CD4-positive, CD25-positive, alpha-beta regulatory T cell (primary cell): ENCODE data around the gene PNPLA7. TPM values are rescaled to one million over a fixed set of nuclear protein-coding genes. Genes with fewer than 3 reads are reported as not detected.
A peak's percentile ranks its signal among the peaks of the same experiment; 100 is the strongest.

Experiments used
- ATAC-seq, 2 donors: fragments of 150-1000 bp; cut with Tn5 transposase; one replicate each; pipeline ENCODE4 v1.10.0; 2021; ENCODE audit warnings: low read depth in 2 of 2, moderate number of reproducible peaks in 2 of 2, moderate library complexity in 1 of 2
- DNase-seq, 3 donors: peaks; one replicate each; pipeline versions ENCODE4 v3.0.0 to v3.0.0-alpha.2; 2012 to 2022; ENCODE audit warnings: mixed read lengths in 1 of 3
- H3K27ac ChIP-seq: one replicate; pipeline ENCODE4 v1.7.0; 2013; ENCODE audit warnings: mild to moderate bottlenecking, low read length; ENCODE audit not compliant: insufficient read depth, poor library complexity, severe bottlenecking
- H3K27me3 ChIP-seq: one replicate; pipeline ENCODE4 v1.7.0; 2013; ENCODE audit warnings: low read length; ENCODE audit not compliant: control insufficient read depth, insufficient read depth
- H3K36me3 ChIP-seq: one replicate; pipeline ENCODE4 v1.7.0; 2013; ENCODE audit warnings: mild to moderate bottlenecking, low read length, moderate library complexity; ENCODE audit not compliant: control insufficient read depth, insufficient read depth
- H3K4me1 ChIP-seq: 2 replicates; pipeline ENCODE4 v1.7.0; 2013; ENCODE audit warnings: mild to moderate bottlenecking, low read length; ENCODE audit not compliant: insufficient read depth, control insufficient read depth, poor library complexity, severe bottlenecking
- H3K4me3 ChIP-seq: one replicate; pipeline ENCODE4 v1.7.0; 2013; ENCODE audit warnings: low read depth, mild to moderate bottlenecking, low read length, moderate library complexity
- H3K9me3 ChIP-seq, 2 experiments: 1 replicate in 1 of 2; 2 replicates in 1 of 2; pipeline ENCODE4 v1.7.0; 2013; ENCODE audit warnings: low read length in 2 of 2, mild to moderate bottlenecking in 1 of 2, moderate library complexity in 1 of 2; ENCODE audit not compliant: control insufficient read depth in 2 of 2
- H3K27ac Mint-ChIP-seq, 3 donors: one replicate each; pipeline ENCODE4 v1.8.0; 2020 to 2022; ENCODE audit warnings: mild to moderate bottlenecking in 3 of 3, mixed read lengths in 3 of 3, moderate library complexity in 2 of 3
- H3K27me3 Mint-ChIP-seq: one replicate; pipeline ENCODE4 v1.8.0; 2022; ENCODE audit warnings: mild to moderate bottlenecking, mixed read lengths
- H3K36me3 Mint-ChIP-seq: one replicate; pipeline ENCODE4 v1.8.0; 2020; ENCODE audit warnings: mixed read lengths
- H3K4me1 Mint-ChIP-seq, 4 donors: one replicate each; pipeline ENCODE4 v1.8.0; 2020 to 2022; ENCODE audit warnings: mixed read lengths in 4 of 4, mild to moderate bottlenecking in 1 of 4
- H3K4me3 Mint-ChIP-seq, 4 donors: one replicate each; pipeline ENCODE4 v1.8.0; 2020 to 2022; ENCODE audit warnings: mild to moderate bottlenecking in 4 of 4, mixed read lengths in 4 of 4, moderate library complexity in 3 of 4
- H3K9me3 Mint-ChIP-seq, 7 donors: one replicate each; pipeline ENCODE4 v1.8.0; 2020 to 2022; ENCODE audit warnings: mixed read lengths in 7 of 7, mild to moderate bottlenecking in 3 of 7, moderate library complexity in 2 of 7
- polyA plus RNA-seq, 4 donors: library from polyadenylated mRNA; unstranded; fragments of 300-500 nt; fragmentation: Illumina TruSeq; gene quantifications; one replicate each; pipeline ENCODE4 v1.2.3, GENCODE V29; 2021
- total RNA-seq: library from RNA; stranded (reverse); gene quantifications from one replicate; pipeline ENCODE4 v1.2.3, GENCODE V29; 2022

Gene PNPLA7
- total and polyA plus RNA-seq, 5 donors from 2014 or later = 1.4 to 12.4 (median 1.8) TPM

DNA sequence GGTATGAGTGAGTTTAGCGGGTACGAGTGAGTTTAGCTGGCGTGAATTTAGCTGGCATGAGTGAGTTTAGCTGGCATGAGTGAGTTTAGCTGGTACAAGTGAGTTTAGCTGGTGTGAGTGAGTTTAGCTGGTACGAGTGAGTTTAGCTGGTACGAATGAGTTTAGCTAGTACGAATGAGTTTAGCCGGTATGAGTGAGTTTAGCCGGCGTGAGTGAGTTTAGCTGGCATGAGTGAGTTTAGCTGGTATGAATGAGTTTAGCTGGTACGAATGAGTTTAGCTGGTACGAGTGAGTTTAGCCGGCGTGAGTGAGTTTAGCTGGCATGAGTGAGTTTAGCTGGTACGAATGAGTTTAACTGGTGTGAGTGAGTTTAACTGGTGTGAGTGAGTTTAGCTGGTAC, 41.0 kb downstream of the PNPLA7 start:
- H3K9me3 Mint-ChIP-seq = no peaks in the 10 kb centered on the region
- no peaks in the 10 kb centered on the region for H3K27me3 ChIP-seq
- H3K36me3 Mint-ChIP-seq = no peaks in the 10 kb centered on the region
- no peak overlapping the region for H3K4me3 ChIP-seq
- peaks cover 0 to 7% (median 2%) of the 10 kb centered on the region in 4 donors for H3K4me1 Mint-ChIP-seq
- ATAC-seq (no peak), DNase-seq (no peak)
- H3K4me1 ChIP-seq = no peaks in the 10 kb centered on the region
- H3K36me3 ChIP-seq = no peaks in the 10 kb centered on the region
- H3K27ac Mint-ChIP-seq = peak overlapping the region in 1 of 3 donors; percentile 62
- no peak overlapping the region for H3K27ac ChIP-seq
- no peaks in the 10 kb centered on the region for H3K9me3 ChIP-seq
- no peaks in the 10 kb centered on the region for H3K27me3 Mint-ChIP-seq
- no peak overlapping the region for H3K4me3 Mint-ChIP-seq

- ATAC-seq (no peak), DNase-seq (no peak)
- Mint-ChIP-seq H3K27me3 (no peaks in the 10 kb centered on the region), H3K4me3 (no peak overlapping the region), H3K27ac (no peak overlapping the region), H3K4me1 (peaks cover 0 to 6% (median 0%) of the 10 kb centered on the region in 4 donors), H3K9me3 (peaks cover 0 to 3% (median 0%) of the 10 kb centered on the region in 7 donors), H3K36me3 (no peaks in the 10 kb centered on the region)
- no peaks in the 10 kb centered on the region for H3K36me3 ChIP-seq
- no peaks in the 10 kb centered on the region for H3K9me3 ChIP-seq
- no peak overlapping the region for H3K4me3 ChIP-seq
- no peaks in the 10 kb centered on the region for H3K4me1 ChIP-seq
- no peak overlapping the region for H3K27ac ChIP-seq
- no peaks in the 10 kb centered on the region for H3K27me3 ChIP-seq
Observed at GRCh38 chr9:137506702-137507171, 43.5 kb downstream of the PNPLA7 start.

GRCh38 chr9:137506274-137506673, 43.9 kb downstream of the PNPLA7 start:
- no peak overlapping the region for H3K27ac Mint-ChIP-seq
- H3K36me3 Mint-ChIP-seq = no peaks in the 10 kb centered on the region
- no peak overlapping the region for H3K27ac ChIP-seq
- H3K36me3 ChIP-seq = no peaks in the 10 kb centered on the region
- no peaks in the 10 kb centered on the region for H3K4me1 ChIP-seq
- H3K9me3 Mint-ChIP-seq = peaks cover 0 to 3% (median 0%) of the 10 kb centered on the region in 7 donors
- no peaks in the 10 kb centered on the region for H3K27me3 Mint-ChIP-seq
- H3K27me3 ChIP-seq = no peaks in the 10 kb centered on the region
- no peak overlapping the region for H3K4me3 Mint-ChIP-seq
- ATAC-seq = no peak
- H3K4me1 Mint-ChIP-seq = peaks cover 0 to 5% (median 0%) of the 10 kb centered on the region in 4 donors
- H3K9me3 ChIP-seq = no peaks in the 10 kb centered on the region
- no peak overlapping the region for H3K4me3 ChIP-seq
- no peak for DNase-seq

DNA sequence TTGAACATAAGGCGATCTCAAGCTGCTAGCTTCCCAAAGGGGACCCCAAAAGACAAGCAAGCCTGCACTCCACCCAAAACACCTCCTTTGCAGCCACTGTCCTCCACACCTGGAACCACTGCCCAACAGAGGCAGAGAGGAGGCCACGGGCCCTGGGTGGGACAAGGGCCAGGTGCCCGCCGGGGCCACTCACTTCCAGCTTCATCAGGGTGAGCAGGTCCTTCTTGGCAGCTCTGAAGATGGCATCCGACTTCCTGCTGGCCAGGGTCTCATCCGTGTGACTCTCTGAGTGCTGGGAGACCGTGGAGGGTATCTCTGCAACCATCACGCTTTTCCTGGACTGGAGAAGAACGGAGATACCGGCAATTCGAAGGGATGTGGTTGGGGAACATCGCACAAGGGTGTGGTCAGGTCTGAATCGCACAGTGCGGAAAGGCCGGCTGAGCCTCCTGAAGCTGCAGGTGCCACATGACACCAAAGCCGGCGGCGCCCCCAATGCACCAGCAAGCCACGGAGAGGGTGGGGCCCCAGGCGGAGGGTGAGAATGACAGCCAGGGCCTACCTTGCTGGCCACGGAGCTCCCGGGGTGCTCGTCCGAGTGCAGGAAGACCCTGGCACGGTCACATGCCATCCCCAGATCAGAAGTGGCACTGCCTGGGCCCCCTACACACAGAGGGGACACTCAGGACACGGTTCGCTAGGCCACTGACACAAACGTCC, 44.6 kb downstream of the PNPLA7 start:
- Histone ChIP-seq H3K27ac (no peak overlapping the region), H3K9me3 (no peaks in the 10 kb centered on the region), H3K4me3 (no peak overlapping the region), H3K27me3 (no peaks in the 10 kb centered on the region), H3K4me1 (no peaks in the 10 kb centered on the region), H3K36me3 (no peaks in the 10 kb centered on the region)
- H3K27me3 Mint-ChIP-seq = no peaks in the 10 kb centered on the region
- H3K36me3 Mint-ChIP-seq = no peaks in the 10 kb centered on the region
- peaks cover 0 to 3% (median 0%) of the 10 kb centered on the region in 7 donors for H3K9me3 Mint-ChIP-seq
- no peak overlapping the region for H3K27ac Mint-ChIP-seq
- no peak for DNase-seq
- ATAC-seq = no peak
- no peak overlapping the region for H3K4me3 Mint-ChIP-seq
- H3K4me1 Mint-ChIP-seq = peaks cover 0 to 5% (median 0%) of the 10 kb centered on the region in 4 donors

DNA sequence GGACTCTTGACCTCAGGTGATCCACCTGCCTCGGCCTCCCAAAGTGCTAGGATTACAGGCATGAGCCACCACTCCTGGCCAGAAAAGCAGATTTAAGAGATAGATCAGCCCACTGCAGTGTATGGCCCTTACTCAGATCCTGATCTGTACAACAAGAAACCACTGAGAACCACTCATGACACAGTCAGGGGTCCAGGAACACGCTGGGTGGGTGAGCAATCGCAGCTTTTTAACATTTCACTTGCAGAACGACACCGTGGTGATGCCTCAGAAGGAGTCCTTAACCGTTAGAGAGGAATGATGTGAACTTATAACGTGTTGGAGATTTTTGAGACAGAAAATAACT, 45.8 kb downstream of the PNPLA7 start:
- H3K9me3 Mint-ChIP-seq = peaks cover 0 to 3% (median 0%) of the 10 kb centered on the region in 7 donors
- ATAC-seq = no peak
- no peak overlapping the region for H3K27ac Mint-ChIP-seq

DNA sequence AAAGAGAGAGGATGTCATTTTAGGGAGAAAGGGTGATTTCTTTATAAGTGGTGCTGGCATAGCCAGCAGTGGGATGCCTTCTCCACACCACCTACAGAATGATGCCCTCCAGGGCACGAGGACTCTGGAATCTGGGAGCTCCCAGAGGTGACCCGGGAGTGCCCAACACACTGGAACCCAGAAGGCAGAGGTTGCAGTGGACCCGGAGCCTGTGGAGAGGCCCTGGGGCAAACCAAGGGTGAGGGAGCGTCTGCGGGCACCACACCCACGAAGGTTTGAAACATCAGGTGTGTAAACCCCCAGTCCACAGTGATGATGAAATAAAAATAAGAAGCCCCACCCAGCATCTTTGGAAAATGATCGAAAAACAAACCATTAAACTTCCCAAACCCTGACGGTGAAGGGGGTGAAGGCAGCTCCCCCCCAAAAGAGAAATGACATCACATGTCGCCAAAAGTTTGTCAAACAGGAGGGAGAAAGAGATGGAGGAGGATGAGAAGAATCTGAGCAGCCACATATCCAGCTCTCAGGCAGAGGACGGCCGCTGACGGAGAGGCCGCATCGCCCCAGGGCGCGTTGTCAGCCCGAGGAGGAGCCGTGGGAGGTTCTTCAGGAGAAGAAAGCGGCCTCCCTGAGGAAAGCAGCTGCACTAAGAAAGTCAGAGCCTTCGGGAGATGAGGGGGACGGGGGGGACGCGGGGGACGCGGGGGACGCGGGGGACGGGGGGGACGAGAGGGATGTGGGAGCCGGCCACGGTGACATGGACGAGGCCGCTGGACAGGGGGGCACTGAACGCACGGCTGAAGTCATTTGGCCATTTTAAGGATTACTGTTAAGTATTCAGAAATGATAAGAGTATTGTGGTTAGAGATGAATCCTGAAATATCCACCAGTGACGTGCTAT, 47.9 kb downstream of the PNPLA7 start:
- Mint-ChIP-seq H3K4me1 (peaks cover 0 to 5% (median 0%) of the 10 kb centered on the region in 4 donors), H3K4me3 (peak overlapping the region in 1 of 4 donors; percentile 50), H3K27me3 (no peaks in the 10 kb centered on the region), H3K9me3 (peaks cover 0 to 3% (median 0%) of the 10 kb centered on the region in 7 donors), H3K27ac (peak overlapping the region; percentile 29 to 93 (median 65)), H3K36me3 (no peaks in the 10 kb centered on the region)
- Histone ChIP-seq H3K27ac (no peak overlapping the region), H3K27me3 (no peaks in the 10 kb centered on the region), H3K36me3 (no peaks in the 10 kb centered on the region), H3K9me3 (no peaks in the 10 kb centered on the region), H3K4me3 (no peak overlapping the region), H3K4me1 (no peaks in the 10 kb centered on the region)
- ATAC-seq (no peak), DNase-seq (no peak)

More for the DNA sequence above, 45.8 kb downstream of the PNPLA7 start:
- Mint-ChIP-seq H3K27me3 (no peaks in the 10 kb centered on the region), H3K4me1 (peaks cover 0 to 5% (median 0%) of the 10 kb centered on the region in 4 donors), H3K36me3 (no peaks in the 10 kb centered on the region), H3K4me3 (no peak overlapping the region)
- Histone ChIP-seq H3K27ac (no peak overlapping the region), H3K4me1 (no peaks in the 10 kb centered on the region), H3K9me3 (no peaks in the 10 kb centered on the region), H3K36me3 (no peaks in the 10 kb centered on the region), H3K27me3 (no peaks in the 10 kb centered on the region), H3K4me3 (no peak overlapping the region)
- DNase-seq = no peak

DNA sequence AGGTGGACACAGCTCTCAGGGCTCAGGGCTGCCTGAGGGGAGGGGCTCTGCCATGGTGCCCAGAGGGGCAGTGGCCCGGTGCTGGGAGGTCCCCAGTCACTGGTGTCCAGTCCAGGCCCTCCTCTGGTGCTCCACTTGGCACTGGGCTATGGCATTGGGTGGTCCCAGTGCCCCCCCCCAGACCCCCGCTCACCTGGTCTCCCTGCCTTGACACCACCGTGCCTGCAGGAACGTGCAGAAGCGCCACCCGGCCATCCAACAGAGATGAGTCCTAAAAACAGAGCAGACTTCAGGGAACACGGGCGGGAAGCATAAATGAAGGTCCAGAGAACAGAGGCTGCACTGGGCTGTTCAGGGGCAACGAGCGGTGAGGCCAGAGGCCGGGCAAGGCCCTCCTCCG, 48.7 kb downstream of the PNPLA7 start:
- Mint-ChIP-seq H3K27ac (peak overlapping the region in 1 of 3 donors; percentile 65), H3K27me3 (no peaks in the 10 kb centered on the region), H3K9me3 (peaks cover 0 to 3% (median 0%) of the 10 kb centered on the region in 7 donors), H3K4me1 (peaks cover 0 to 5% (median 0%) of the 10 kb centered on the region in 4 donors), H3K4me3 (no peak overlapping the region), H3K36me3 (no peaks in the 10 kb centered on the region)
- ATAC-seq (no peak), DNase-seq (no peak)
- Histone ChIP-seq H3K4me1 (no peaks in the 10 kb centered on the region), H3K4me3 (no peak overlapping the region), H3K27me3 (no peaks in the 10 kb centered on the region), H3K9me3 (no peaks in the 10 kb centered on the region), H3K36me3 (no peaks in the 10 kb centered on the region), H3K27ac (no peak overlapping the region)
